HepG2 (cell line): Measurements from ENCODE around the gene MIA3. TPM values are rescaled to one million over a fixed set of nuclear protein-coding genes. Genes with fewer than 3 reads are reported as not detected.

Experiments
- AFF4 ChIP-seq: sonication (generic); formaldehyde crosslinking; IDR thresholded peaks from 2 replicates; pipeline ENCODE4 v1.4.0; 2020; ENCODE audit warnings: missing genetic modification reagents
- ATF6 ChIP-seq: sonication (generic); formaldehyde crosslinking; conservative IDR thresholded peaks from 2 replicates; pipeline ENCODE4 v1.4.0; 2020; ENCODE audit warnings: missing genetic modification reagents
- RFX3 ChIP-seq: IDR thresholded peaks from 2 replicates; pipeline ENCODE4 v1.6.1; 2016; ENCODE audit warnings: missing biosample characterization, missing genetic modification reagents
- ZBTB49 ChIP-seq: sonication (generic); formaldehyde crosslinking; IDR thresholded peaks from 2 replicates; pipeline ENCODE4 v1.4.0; 2020; ENCODE audit warnings: missing genetic modification reagents, borderline replicate concordance
- ZMYM3 ChIP-seq: sonication (generic); formaldehyde crosslinking; IDR thresholded peaks from 2 replicates; pipeline ENCODE4 v1.5.1; 2020; ENCODE audit warnings: mild to moderate bottlenecking, missing genetic modification reagents
- ZNF17 ChIP-seq: sonication (generic); formaldehyde crosslinking; IDR thresholded peaks from 2 replicates; pipeline ENCODE4 v1.5.0; 2020; ENCODE audit warnings: mild to moderate bottlenecking, missing genetic modification reagents
- ZNF513 ChIP-seq: sonication (generic); formaldehyde crosslinking; conservative IDR thresholded peaks from 2 replicates; pipeline ENCODE4 v1.5.0; 2020; ENCODE audit warnings: missing genetic modification reagents
- polyA plus RNA-seq, 8 experiments: library from polyadenylated mRNA; depleted of rRNA in 3 of 8; stranded (reverse) in 7 of 8; unstranded in 1 of 8; fragments of >200 nt; fragmentation: Illumina TruSeq in 4 of 8; extraction: Trizol in 4 of 8; gene quantifications; 2 replicates each; pipeline versions ENCODE4 v1.2.1 to v1.2.3, GENCODE V29; 2011 to 2016; ENCODE audit warnings: low read depth in 4 of 8, missing spikeins in 1 of 8, mixed read lengths in 1 of 8; ENCODE audit not compliant: insufficient read depth in 1 of 8
- total RNA-seq, 5 experiments: library from RNA; depleted of rRNA; stranded (reverse); fragments of >200 nt; fragmentation: Illumina TruSeq; extraction: Trizol; gene quantifications; 2 replicates each; pipeline ENCODE4 v1.2.3, GENCODE V29; 2016; ENCODE audit warnings: low read depth in 1 of 5

The MIA3 gene
- total and polyA plus RNA-seq, 2 of the 13 experiments (the other 11 are each of a cell fraction or from before 2014, with no cell fraction given): 45.6 to 48.7 TPM

- TF ChIP-seq ZNF513 (CRISPR knock-in tag): no peak
- TF ChIP-seq ATF6 (CRISPR knock-in tag): no peak
- TF ChIP-seq ZNF17 (CRISPR knock-in tag): no peak
- TF ChIP-seq ZMYM3 (CRISPR knock-in tag): no peak
- TF ChIP-seq AFF4: no peak
- no peak for TF ChIP-seq RFX3 (CRISPR knock-in tag)
- TF ChIP-seq ZBTB49 (CRISPR knock-in tag): no peak
- TF ChIP-seq, all 625 proteins: peak for 0
Observed at GRCh38 chr1:222582099-222582774, 35.7 kb upstream of the MIA3 start (continued).
